H1 (cell line): ENCODE measurements around the gene ACOT7. TPM values are rescaled to one million over a fixed set of nuclear protein-coding genes. Genes with fewer than 3 reads are reported as not detected.

Experiments
- RAD21 ChIP-seq, 2 experiments: IDR thresholded peaks in 1 of 2; conservative IDR thresholded peaks in 1 of 2; 2 replicates each; pipeline ENCODE4 v1.6.1; 2011; ENCODE audit warnings: low read depth in 2 of 2, low read length in 2 of 2, improper control_type of control experiment in 1 of 2, inconsistent platforms in 1 of 2, mild to moderate bottlenecking in 1 of 2, moderate library complexity in 1 of 2
- RBBP5 ChIP-seq: IDR thresholded peaks from 2 replicates; pipeline ENCODE4 v1.7.1; 2012; ENCODE audit warnings: low read depth, mild to moderate bottlenecking, inconsistent platforms, low read length, moderate library complexity, borderline replicate concordance
- ZNF274 ChIP-seq: IDR thresholded peaks from 2 replicates; pipeline ENCODE4 v1.7.0; 2012; ENCODE audit warnings: low read length, borderline replicate concordance; ENCODE audit errors: extremely low read depth
- polyA plus RNA-seq, 7 experiments: library from polyadenylated mRNA; depleted of rRNA in 3 of 7; stranded (reverse) in 5 of 7; unstranded in 2 of 7; fragments of >200 nt in 5 of 7; fragments of 200-250 nt in 2 of 7; gene quantifications; 1 replicate in 5 of 7; 2 replicates in 1 of 7; 4 replicates in 1 of 7; pipeline versions ENCODE4 v1.2.1 to v1.2.3, GENCODE V29; 2011 to 2013; ENCODE audit warnings: missing spikeins in 2 of 7, mixed read lengths in 2 of 7
- total RNA-seq: library from RNA; stranded (reverse); fragmentation: NEBNext Ultra II Directional; extraction: Animal tissue kit (Norgen Biotek cat#: 25700); gene quantifications from 2 replicates; pipeline ENCODE4 v1.2.1, GENCODE V29; 2021

The ACOT7 gene
- total and polyA plus RNA-seq, 2 of the 8 experiments (the other 6 are each of a cell fraction or from before 2014, with no cell fraction given), result 151 to 214 TPM

- no peak for TF ChIP-seq ZNF274
- no peak for TF ChIP-seq RAD21 (IDR thresholded peaks at IDR 0.05 in 1 of 2, conservative IDR thresholded peaks at IDR 0.05 in 1 of 2; ENCODE audit: low read depth in 2 of 2, low read length in 2 of 2)
- no peak for TF ChIP-seq RBBP5
These were observed 117.5 kb downstream of the ACOT7 start (continued) for GRCh38 chr1:6275826-6276782.
